ENCODE results near the gene KCTD5. TPM values are rescaled to one million over a fixed set of nuclear protein-coding genes. Genes with fewer than 3 reads are reported as not detected.

The KCTD5 gene
- total RNA-seq, 1 donor from 2014 or later, result 24.3 TPM

- H3K9me3 Mint-ChIP-seq (ENCODE audit: unreplicated experiment), result no peaks in the 10 kb centered on the region
- no peak for DNase-seq (ENCODE audit: low spot score)
- H3K27me3 Mint-ChIP-seq (ENCODE audit: unreplicated experiment), result no peaks in the 10 kb centered on the region
- H3K4me1 Mint-ChIP-seq (ENCODE audit: unreplicated experiment), result no peaks in the 10 kb centered on the region
- TF ChIP-seq CTCF (IDR thresholded peaks at IDR 0.05; ENCODE audit: unreplicated experiment), result no peak
- no peaks in the 10 kb centered on the region for H3K36me3 Mint-ChIP-seq (ENCODE audit: low read depth, unreplicated experiment)
- no peak overlapping the region for H3K27ac Mint-ChIP-seq (ENCODE audit: unreplicated experiment)
- H3K4me3 Mint-ChIP-seq (ENCODE audit: unreplicated experiment), result no peak overlapping the region
These were observed 44.6 kb downstream of the KCTD5 start for GRCh38 chr16:2726923-2727322.

GRCh38 chr16:2728034-2728433 lies 45.7 kb downstream of the KCTD5 start:
- Mint-ChIP-seq H3K36me3 (ENCODE audit: low read depth, unreplicated experiment) (no peaks in the 10 kb centered on the region), H3K4me1 (ENCODE audit: unreplicated experiment) (no peaks in the 10 kb centered on the region), H3K27ac (ENCODE audit: unreplicated experiment) (no peak overlapping the region), H3K27me3 (ENCODE audit: unreplicated experiment) (no peaks in the 10 kb centered on the region), H3K4me3 (ENCODE audit: unreplicated experiment) (no peak overlapping the region), H3K9me3 (ENCODE audit: unreplicated experiment) (no peaks in the 10 kb centered on the region)
- TF ChIP-seq CTCF (IDR thresholded peaks at IDR 0.05; ENCODE audit: unreplicated experiment), result no peak
- no peak for DNase-seq (ENCODE audit: low spot score)

DNA sequence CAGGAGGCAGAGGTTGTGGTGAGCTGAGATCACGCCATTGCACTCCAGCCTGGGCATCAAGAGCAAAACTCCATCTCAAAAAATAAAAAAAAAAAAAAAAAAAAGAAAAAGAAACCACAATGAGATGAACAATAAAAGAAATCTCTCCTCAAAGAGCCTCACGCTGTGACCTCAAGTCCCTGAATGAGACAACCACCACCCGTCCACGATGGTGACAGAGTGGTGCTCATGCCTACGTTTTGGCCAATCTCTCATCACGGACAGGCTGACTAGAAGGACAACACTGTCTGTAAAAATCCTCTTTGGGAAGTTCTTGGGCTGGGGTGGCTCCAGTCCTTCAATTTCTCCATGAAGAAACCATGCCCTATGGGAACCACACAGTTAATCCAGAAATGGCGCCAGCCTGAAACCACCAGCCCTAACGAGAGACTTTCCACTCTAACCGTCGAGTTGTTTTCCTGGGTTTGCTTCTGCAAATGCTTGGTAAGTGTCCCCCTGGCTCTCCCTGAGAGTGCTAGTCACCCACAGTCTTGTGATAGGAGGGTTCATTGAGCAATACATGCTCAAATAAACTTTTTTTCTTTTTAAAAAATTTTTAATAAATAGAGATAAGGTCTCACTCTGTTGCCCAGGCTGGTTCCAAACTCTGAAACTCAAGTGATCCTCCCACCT lies 52.7 kb downstream of the KCTD5 start:
- no peak overlapping the region for H3K4me3 Mint-ChIP-seq (ENCODE audit: unreplicated experiment)
- no peaks in the 10 kb centered on the region for H3K27me3 Mint-ChIP-seq (ENCODE audit: unreplicated experiment)
- DNase-seq (ENCODE audit: low spot score), result no peak
- TF ChIP-seq CTCF (IDR thresholded peaks at IDR 0.05; ENCODE audit: unreplicated experiment), result no peak
- H3K9me3 Mint-ChIP-seq (ENCODE audit: unreplicated experiment), result no peaks in the 10 kb centered on the region
- H3K27ac Mint-ChIP-seq (ENCODE audit: unreplicated experiment), result no peak overlapping the region
- no peaks in the 10 kb centered on the region for H3K36me3 Mint-ChIP-seq (ENCODE audit: low read depth, unreplicated experiment)
- H3K4me1 Mint-ChIP-seq (ENCODE audit: unreplicated experiment), result peaks cover 4% of the 10 kb centered on the region

- Mint-ChIP-seq H3K4me1 (ENCODE audit: unreplicated experiment) (peaks cover 4% of the 10 kb centered on the region), H3K27me3 (ENCODE audit: unreplicated experiment) (peaks cover 2% of the 10 kb centered on the region), H3K9me3 (ENCODE audit: unreplicated experiment) (no peaks in the 10 kb centered on the region), H3K36me3 (ENCODE audit: low read depth, unreplicated experiment) (no peaks in the 10 kb centered on the region), H3K27ac (ENCODE audit: unreplicated experiment) (no peak overlapping the region), H3K4me3 (ENCODE audit: unreplicated experiment) (no peak overlapping the region)
- TF ChIP-seq CTCF (IDR thresholded peaks at IDR 0.05; ENCODE audit: unreplicated experiment), result no peak
- DNase-seq (ENCODE audit: low spot score), result no peak
These were observed 54.3 kb downstream of the KCTD5 start for GRCh38 chr16:2736476-2737237.

DNA sequence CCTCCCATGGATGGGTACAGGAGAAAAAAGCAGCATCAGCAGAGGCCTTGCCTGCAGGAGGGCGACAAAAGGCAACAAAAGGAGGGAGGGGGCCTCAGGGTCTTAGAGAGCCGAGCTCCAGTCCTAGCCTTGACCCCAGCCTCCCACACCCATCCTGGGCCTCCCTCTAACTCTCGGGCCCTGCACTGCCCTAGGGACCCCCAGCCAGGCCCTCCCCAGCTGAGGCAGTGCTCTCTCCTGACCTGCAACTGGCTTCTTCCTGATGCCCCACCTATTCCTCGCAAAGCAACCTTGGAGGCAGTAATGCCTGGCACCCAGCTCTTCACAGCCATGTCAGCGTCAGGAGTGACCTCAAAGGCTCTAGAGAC lies 54.9 kb downstream of the KCTD5 start:
- Mint-ChIP-seq H3K4me3 (ENCODE audit: unreplicated experiment) (no peak overlapping the region), H3K27me3 (ENCODE audit: unreplicated experiment) (peaks cover 2% of the 10 kb centered on the region), H3K9me3 (ENCODE audit: unreplicated experiment) (no peaks in the 10 kb centered on the region), H3K4me1 (ENCODE audit: unreplicated experiment) (peaks cover 4% of the 10 kb centered on the region), H3K36me3 (ENCODE audit: low read depth, unreplicated experiment) (no peaks in the 10 kb centered on the region), H3K27ac (ENCODE audit: unreplicated experiment) (no peak overlapping the region)
- TF ChIP-seq CTCF (IDR thresholded peaks at IDR 0.05; ENCODE audit: unreplicated experiment), result no peak
- no peak for DNase-seq (ENCODE audit: low spot score)
